Activated CD4-positive, alpha-beta T cell treated with anti-CD3 and anti-CD28 coated beads for 4 hours (primary cell): Measurements from ENCODE around the gene NIPBL.
"Not testable (repeated sequence)": the region's sequence is repeated elsewhere in the genome, so short reads cannot be mapped to it uniquely, and the experiment has no call there.

Experiments used
- DNase-seq, 2 donors: peaks; one replicate each; pipeline ENCODE4 v3.0.0-alpha.2; 2020

The NIPBL gene, protein sequence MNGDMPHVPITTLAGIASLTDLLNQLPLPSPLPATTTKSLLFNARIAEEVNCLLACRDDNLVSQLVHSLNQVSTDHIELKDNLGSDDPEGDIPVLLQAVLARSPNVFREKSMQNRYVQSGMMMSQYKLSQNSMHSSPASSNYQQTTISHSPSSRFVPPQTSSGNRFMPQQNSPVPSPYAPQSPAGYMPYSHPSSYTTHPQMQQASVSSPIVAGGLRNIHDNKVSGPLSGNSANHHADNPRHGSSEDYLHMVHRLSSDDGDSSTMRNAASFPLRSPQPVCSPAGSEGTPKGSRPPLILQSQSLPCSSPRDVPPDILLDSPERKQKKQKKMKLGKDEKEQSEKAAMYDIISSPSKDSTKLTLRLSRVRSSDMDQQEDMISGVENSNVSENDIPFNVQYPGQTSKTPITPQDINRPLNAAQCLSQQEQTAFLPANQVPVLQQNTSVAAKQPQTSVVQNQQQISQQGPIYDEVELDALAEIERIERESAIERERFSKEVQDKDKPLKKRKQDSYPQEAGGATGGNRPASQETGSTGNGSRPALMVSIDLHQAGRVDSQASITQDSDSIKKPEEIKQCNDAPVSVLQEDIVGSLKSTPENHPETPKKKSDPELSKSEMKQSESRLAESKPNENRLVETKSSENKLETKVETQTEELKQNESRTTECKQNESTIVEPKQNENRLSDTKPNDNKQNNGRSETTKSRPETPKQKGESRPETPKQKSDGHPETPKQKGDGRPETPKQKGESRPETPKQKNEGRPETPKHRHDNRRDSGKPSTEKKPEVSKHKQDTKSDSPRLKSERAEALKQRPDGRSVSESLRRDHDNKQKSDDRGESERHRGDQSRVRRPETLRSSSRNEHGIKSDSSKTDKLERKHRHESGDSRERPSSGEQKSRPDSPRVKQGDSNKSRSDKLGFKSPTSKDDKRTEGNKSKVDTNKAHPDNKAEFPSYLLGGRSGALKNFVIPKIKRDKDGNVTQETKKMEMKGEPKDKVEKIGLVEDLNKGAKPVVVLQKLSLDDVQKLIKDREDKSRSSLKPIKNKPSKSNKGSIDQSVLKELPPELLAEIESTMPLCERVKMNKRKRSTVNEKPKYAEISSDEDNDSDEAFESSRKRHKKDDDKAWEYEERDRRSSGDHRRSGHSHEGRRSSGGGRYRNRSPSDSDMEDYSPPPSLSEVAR (N-terminal part only)

DNA sequence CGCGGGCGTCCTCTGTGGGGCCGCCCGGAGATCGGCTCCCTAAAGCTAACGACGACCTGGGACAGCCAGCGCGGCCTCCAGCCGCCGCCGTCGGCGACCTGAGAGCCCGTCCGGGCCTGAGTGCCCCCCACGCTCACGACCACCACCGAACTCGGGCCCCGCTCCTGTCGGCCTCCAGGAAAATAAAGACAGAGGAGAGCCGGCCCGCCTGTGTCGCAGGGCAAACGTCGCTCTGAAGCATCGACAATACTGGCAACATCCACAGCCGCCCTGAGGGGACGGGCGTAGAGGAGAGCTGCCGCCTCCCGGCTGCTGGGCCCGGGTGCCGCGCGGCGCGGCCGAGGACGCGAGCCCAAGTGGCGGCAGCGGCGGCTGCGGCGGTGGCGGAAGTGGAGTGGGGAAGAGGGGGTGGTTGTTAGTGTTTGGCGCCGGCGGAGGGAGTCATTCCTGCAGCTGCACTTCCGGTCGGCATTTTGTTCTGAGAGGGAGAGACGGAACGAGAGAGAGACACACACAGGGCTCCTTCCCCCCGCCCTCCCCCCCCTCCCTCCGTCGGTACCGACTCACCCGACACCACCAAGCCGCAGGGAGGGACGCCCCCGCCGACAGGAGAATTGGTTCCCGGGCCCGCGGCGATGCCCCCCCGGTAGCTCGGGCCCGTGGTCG, at the start of gene NIPBL:
Gene NIPBL (plus strand): TSS at position 471 of the 666 bp plus-strand sequence. CDS start 76,928 bp downstream, outside the sequence.
- DNase-seq, result peak; percentile 87 to 89

DNA sequence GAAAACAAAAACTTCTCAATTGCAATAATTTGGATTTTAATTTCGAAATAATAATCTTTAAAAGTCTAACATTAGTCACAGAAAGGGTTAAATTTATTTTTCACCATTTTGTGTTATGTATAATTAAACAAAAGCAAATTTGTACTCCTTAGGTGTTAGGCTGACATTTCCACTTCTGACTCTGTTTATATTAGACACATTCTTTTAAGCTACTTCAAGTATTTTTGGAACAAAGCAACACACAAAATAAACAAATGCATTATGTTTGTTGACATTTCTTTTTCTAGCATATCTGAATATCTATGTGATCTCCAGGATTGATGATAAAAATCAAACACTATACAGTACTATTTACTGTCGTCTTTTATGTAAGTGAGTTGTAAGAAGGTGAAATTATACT, 44.3 kb upstream of the NIPBL start:
- DNase-seq, result no peak

DNA sequence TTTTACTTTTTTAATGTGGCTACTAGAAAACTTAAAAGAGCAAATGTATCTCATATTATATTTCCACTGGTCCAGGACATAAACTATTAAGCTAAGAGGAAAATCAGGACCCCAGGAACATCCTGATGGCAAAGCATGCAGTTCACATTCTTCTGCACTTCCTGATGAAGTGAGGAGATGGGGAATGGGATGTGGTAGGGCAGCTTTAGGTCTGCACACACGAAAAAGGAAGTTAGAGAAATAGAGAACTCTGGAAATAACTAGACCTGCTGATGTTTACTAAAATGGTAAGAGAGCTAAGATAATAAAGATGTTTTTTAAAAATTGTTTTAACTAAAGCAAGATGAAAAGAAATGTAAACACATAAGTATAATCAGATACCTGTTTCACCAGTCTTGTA, 39.7 kb upstream of the NIPBL start:
- DNase-seq, result no peak

DNA sequence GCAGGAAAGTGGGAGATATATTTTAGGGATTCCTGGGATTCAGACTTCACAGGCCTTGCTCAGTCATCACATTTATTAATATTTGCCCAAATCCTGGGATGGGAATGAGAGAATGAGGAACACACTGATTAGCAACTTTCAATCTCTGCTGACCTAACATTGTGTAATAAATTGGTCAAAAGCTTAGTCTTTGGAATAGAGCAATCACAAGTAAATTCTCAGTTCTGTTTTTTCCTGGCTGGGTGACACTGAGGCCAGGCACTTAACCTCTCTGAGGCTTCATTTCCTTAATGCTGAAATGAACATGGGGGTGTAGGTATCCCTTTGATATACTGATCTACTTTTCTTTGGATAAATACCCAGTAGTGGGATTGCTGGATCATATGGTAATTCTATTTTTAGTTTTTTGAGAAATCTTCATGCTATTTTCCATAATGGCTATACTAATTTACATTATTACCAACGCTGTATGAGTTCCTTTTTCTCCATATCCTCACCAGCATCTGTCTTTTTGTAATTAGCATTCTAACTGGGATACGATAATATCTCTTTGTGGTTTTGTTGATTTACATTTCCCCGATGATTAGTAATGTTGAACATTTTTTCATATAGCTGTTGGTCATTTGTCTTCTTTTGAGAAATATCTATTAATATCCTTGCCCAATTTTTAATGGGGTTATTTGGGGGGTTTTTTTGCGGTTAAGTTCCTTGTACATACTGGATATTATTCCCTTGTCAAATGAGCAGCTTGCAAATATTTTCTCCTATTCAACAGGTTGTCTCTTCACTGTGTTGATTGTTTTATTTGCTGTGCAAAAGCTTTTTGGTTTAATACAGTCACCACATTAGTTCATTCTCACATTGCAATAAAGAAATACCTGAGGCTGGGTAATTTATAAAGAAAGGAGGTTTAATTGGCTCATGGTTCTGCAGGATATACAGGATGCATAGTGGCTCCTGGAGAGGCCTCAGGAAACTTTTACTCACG, 36.8 kb upstream of the NIPBL start:
- no peak for DNase-seq

DNA sequence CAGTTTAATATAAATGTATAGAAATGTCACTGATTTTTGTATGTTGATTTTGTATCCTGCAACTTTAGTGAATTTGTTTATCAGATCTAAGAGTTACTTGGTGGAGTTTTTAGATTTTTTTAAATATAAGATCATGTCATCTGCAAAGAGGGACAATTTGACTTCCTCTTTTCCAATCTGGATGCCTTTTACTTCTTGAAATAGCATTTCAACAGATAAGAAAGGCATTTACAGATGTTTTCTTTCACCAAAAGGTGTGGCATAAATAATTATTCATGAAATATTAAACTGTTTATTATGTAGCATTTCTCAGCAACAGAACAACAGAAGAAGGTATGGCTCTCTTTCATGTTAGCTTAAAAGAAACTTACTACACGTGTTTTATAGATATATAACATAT, 34.9 kb upstream of the NIPBL start:
- DNase-seq, result no peak

DNA sequence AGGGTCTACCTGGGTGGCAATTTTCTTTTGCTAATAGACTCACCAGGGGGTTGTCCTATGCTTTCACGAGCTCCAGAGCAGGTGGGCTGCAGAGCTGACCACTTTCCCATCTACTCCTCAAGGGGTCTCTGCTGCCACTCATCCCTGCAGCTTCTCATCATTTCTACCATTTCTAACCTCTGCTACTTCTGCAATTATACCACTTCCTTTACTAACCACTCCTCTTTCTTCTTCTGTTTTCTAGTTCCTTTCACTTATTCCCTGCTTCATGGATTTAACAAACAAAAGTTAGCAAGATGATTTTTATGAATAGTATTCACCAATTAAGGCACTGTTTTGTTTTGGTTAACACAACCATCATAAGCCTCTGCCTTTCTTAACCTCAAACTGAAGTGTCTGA, 34.5 kb upstream of the NIPBL start:
- no peak for DNase-seq

DNA sequence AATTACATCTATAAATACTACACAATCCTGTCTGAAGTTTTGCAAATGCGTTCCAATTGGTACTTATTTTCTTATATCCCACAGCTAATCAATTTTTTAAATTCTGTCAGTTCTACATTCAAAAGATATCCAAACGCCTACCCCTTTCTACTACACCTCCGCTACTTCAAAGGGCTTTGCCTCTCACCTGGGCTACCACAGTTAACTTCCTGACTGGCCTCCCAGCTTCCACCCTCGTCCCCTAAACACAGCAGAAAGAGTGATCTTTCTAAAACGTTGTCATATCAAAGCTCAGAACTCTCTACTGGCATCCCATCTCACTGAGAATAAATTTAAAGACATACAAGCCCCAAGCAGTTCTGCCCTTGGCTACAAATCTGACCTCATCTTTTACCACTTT, 32.3 kb upstream of the NIPBL start:
- peak in 1 of 2 donors; percentile 1 for DNase-seq

DNA sequence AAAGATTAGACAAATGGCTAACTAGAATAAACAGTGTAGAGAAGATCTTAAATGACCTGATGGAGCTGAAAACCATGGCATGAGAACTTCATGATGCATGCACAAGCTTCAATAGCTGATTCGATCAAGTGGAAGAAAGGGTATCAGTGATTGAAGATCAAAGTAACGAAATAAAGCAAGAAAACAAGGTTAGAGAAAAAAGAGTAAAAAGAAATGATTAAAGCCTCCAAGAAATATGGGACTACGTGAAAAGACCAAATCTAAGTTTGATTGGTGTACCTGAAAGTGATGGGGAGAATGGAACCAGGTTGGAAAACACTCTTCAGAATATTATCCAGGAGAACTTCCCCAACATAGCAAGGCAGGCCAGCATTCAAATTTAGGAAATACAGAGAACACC, 28.0 kb upstream of the NIPBL start:
- DNase-seq, result not testable (repeated sequence)

DNA sequence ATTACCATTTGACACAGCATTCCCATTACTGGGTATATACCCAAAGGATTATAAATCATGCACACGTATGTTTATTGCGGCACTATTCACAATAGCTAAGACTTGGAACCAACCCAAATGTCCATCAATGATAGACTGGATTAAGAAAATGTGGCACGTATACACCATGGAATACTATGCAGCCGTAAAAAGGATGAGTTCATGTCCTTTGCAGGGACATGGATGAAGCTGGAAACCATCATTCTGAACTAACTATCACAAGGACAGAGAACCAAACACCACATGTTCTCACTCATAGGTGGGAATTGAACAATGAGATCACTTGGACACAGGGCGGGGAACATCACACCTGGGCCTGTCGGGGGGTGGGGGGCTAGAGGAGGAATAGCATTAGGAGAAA, 23.7 kb upstream of the NIPBL start:
- DNase-seq, result not testable (repeated sequence)

DNA sequence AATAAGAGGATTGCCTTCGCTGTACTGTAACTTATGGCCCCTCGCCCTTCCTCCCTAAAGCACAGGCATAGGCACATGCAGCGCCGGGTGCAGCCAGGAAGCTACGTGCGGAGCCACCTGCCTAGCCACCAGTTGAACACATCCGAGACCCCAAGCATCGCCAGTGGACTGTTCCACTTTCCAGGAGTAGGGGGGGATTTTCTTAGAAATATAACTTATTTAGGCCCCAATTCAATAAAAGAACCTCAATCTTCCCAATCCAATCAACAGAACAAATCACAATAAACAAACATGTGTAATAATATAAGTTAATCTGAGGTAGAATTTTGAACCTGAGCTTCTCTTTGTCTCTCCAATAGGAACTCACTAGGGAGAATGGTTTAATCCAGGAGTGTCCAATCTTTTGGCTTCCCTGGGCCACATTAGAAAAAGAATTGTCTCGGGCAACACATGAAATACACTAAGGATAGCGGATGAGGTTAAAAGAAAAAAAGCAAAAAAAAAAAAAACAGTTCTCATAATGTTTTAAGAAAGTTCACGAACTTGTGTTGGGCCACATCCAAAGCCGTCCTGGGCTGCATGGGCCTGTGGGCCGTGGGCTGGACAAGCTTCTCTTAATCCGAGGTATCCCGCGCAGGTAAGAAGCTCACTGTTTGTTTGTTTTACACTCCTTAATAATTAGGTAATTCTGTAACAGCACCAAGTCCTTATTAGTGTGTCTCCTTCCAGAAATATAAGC, 22.0 kb upstream of the NIPBL start:
- DNase-seq, result no peak

DNA sequence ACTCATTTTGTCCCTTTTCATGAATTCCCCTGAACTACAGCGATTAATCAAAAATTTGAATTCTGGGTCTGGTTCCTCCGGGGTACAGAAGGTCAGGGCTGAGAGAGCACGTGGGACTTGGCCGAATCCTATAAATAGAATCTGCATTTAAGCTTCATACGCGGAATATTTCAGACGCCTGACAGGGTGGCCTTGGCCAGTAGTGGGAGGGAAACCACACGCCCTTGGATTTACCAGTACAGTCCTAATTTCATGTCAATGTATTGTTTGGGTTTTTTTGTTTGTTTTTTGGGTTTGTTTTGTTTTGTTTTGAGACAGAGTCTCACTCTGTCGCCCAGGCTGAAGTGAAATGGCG, 21.5 kb upstream of the NIPBL start:
- no peak for DNase-seq

DNA sequence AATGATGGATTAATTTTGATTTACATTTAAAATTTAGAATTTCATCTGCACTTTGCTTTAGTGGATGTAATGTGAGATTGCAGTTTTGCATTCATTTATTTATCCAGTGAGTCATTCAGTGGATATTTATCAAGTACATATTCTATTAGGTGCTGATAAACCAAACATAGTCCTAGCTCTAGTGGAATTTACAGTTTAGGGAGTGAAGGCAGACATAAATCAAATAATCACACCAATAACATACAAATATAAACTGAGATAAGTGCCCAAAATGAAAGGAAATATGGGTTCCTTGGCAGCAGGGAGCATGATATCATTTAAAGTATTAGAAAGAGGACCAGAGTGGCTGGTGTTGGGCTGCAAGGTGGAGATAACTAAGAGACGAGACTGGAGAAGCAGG, 14.7 kb upstream of the NIPBL start:
- no peak for DNase-seq

DNA sequence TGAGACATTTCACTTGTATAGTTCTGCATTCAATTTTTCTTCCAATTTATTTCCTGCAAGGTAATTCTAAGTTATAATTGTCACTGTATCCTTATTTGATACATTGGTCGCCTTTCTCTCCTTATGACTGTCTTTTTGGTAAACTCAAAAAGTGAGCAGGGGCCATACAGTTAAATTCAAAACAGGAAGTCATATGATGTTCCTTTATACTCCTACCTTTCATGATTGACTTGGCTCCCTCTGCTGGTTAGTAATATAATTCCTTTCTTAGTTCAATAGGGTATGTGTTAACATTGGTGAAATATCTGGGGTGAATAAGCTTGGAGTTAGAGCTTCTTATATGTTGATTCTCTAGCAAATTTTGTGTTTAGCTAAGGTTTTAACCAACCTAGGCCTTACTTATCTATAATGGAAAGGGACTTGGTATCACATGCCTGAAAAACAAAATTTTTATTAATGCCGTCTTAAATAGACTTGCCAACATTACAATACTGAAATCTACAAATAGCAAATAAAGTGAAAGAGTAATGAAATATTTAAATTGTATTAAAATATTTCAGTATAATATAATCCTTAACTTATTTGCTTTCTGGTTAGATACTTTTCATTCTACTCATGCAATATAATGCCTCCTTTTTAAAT, 6.0 kb upstream of the NIPBL start:
- DNase-seq, result peak in 1 of 2 donors; percentile 18

DNA sequence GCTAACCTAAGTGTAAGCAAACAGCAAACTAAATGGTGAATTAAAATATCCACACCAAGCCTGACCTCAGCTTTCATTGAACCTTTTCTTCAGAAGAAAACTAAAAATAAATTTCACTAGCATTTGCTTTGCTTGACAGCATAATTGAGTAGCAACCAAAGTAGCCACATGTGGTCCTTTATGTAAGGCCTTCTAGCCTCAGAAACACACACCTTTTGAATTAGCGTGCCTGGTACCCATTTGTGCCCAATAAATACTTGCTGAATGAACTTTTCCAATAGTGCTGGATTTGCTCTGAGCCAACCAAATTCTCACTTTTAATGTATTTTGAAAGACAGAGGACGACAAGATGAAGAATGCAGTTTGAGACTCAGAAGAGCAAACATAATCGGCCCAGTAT, 2.1 kb upstream of the NIPBL start:
- no peak for DNase-seq

DNA sequence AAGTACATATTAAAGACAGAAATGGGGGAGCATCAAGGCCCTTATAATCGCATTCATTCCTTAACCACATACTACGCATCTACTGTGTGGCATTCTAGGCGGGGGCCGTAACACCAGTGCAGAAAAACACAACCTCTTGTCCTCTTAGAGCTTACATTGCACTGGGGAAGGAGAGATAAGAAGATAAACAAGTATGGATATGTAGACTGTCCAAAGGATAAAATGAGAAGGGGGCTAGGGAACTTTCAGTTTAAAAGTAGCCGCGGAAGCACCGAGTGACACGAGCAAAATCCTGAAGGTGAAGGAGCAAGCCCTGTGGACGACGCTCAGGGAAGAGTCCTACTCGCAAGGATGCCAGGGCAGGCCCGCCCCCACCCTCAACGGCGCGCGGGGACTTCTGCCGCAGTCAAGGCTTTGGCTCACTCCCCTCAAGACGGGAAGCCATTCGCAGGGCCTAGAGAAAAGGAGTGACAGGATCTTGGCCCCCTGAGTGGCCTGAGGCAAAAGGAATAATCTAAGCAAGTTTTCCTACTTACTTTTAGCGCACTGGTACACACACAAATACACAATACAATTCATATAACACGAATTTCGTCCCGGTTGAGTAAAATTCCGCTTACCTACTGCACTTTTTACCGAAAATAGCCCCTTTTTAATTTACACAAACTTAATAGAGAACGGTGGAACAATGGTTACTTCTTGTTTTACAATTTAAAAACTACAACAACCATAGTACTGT, 1.3 kb upstream of the NIPBL start:
- DNase-seq, result peak; percentile 18 to 42

DNA sequence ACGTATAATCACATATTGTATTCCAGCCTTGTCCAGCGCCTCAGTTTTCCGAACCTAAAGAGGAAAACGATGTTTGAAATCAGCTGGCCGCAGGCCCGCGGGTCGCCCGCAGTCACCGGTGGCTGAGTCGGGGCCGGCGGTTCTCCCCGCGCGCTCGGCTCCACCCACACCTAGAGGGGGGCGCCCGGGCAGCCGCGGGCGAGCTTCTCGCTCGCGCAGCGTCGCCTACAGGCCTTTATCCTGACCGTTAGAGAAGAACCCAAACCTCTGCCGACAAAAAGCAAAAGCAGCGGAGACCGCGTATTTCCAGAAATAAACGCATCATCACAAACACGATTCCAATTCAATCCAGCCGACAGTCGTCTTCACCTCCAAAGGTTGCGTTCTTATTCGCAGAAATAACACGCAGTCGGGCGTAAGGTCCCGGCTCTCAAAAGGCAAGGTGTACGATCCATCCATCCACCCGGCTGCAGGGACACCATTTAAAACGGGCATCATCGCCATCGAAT, 725 bp upstream of the NIPBL start:
- peak; percentile 63 to 71 for DNase-seq

DNA sequence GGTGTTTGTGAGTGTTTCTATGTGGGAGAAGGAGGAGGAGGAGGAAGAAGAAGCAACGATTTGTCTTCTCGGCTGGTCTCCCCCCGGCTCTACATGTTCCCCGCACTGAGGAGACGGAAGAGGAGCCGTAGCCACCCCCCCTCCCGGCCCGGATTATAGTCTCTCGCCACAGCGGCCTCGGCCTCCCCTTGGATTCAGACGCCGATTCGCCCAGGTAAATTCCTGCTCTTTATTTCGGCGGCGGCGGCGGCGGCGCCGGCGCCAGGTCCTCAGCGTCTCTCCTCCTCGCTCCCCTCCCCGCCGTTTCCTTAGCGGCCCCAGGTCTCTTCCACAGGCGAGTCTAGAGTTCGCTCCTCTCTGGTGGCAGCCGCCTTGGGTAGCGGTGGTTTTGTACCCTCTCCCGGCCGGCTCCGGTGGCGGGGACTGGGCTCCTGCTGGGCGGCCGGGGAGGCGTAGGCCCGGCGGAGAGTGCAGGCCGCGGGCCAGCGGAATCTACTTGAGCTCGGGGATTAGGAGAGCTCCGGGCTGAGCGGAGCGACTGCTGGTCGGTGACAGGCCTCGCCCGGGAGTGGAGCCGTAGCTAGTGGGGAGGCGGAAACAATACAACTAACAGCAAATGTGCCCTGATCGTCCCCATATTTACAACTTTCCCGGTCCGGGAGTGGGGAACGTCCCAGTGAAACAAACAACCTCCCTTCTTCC, 547 bp downstream of the NIPBL start:
- DNase-seq, result peak; percentile 43 to 53

DNA sequence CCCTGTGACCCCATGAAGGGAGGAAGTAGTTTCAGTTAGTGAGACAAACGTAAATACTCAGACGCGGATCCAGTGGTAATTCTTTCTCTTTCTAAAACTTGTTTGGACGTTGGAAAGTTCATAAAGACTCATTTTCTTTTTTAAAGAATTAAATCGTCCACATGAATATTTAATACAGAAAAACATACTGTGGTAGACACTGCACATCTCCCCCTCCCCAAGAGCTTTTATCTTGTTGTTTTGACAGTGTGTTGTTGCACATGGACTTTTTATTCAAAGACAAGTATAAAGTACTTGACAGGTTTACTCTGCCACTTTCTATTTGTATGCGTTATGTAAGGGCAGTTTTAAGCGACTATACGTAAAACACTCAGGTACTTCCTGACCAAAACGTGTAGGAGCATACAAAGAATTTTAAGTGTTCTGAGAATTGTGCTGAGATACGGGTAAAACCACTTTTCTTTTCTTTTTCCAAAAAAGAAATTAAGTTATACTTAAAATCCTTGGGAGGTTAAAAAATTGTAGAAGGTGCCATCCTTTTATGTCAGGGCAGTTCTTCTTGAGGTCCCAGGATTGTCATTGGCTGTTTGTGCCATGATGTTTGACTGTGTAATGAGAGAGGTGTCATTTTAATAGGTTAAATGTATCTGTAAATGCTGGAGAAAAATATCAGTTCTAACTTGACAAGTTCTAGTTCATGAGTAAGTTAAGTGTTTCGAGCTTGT, 1.3 kb downstream of the NIPBL start:
- peak in 1 of 2 donors; percentile 14 for DNase-seq
